ENCODE data around the gene METTL6. TPM values are rescaled to one million over a fixed set of nuclear protein-coding genes. Genes with fewer than 3 reads are reported as not detected.
"Not testable (repeated sequence)": the region's sequence is repeated elsewhere in the genome, so short reads cannot be mapped to it uniquely, and the experiment has no call there.

The METTL6 gene
- total RNA-seq, 2 experiments from 2014 or later, result 18.2 to 20.6 TPM

GRCh38 chr3:15382405-15382923 lies 44.9 kb downstream of the METTL6 start:
- Mint-ChIP-seq H3K4me3 (no peak overlapping the region), H3K36me3 (ENCODE audit: low read depth) (no peaks in the 10 kb centered on the region), H3K27me3 (ENCODE audit: low read depth) (peaks cover 3% of the 10 kb centered on the region), H3K4me1 (ENCODE audit: low read depth) (peaks cover 16% of the 10 kb centered on the region), H3K27ac (no peak overlapping the region), H3K9me3 (ENCODE audit: insufficient read depth) (no peaks in the 10 kb centered on the region)
- no peak for DNase-seq
- CTCF ChIA-PET, result interaction anchor here (1.3 to 7.3 kb wide), 2 partner anchors 49 to 115 kb away, joined by 3 to 123 read pairs; partner anchors contain the start of gene SH3BP5
- ATAC-seq, result no peak
- POLR2A ChIA-PET, result no interaction called here

GRCh38 chr3:15380980-15381890 lies 46.1 kb downstream of the METTL6 start:
- ChIA-PET POLR2A (no interaction called here), CTCF (interaction anchor here (1.3 to 7.3 kb wide), 3 partner anchors 48 to 177 kb away, joined by 3 to 123 read pairs (median 17); partner anchors contain the start of gene SH3BP5)
- Mint-ChIP-seq H3K9me3 (ENCODE audit: insufficient read depth) (no peaks in the 10 kb centered on the region), H3K27ac (no peak overlapping the region), H3K4me3 (no peak overlapping the region), H3K27me3 (ENCODE audit: low read depth) (peaks cover 3% of the 10 kb centered on the region), H3K4me1 (ENCODE audit: low read depth) (peaks cover 16% of the 10 kb centered on the region), H3K36me3 (ENCODE audit: low read depth) (no peaks in the 10 kb centered on the region)
- DNase-seq (no peak), ATAC-seq (no peak)

GRCh38 chr3:15377961-15378791 lies 49.2 kb downstream of the METTL6 start:
- Mint-ChIP-seq H3K4me1 (ENCODE audit: low read depth) (peaks cover 10% of the 10 kb centered on the region), H3K9me3 (ENCODE audit: insufficient read depth) (no peaks in the 10 kb centered on the region), H3K36me3 (ENCODE audit: low read depth) (no peaks in the 10 kb centered on the region), H3K4me3 (no peak overlapping the region), H3K27ac (peak overlapping the region; percentile 83), H3K27me3 (ENCODE audit: low read depth) (peaks cover 7% of the 10 kb centered on the region)
- DNase-seq (peak; percentile 97), ATAC-seq (peak; percentile 94)
- CTCF ChIA-PET, result interaction anchor here (0.6 to 7.3 kb wide), 20 partner anchors 9 to 270 kb away, joined by 3 to 123 read pairs (median 4); partner anchors contain the start of genes CAPN7 and SH3BP5
- POLR2A ChIA-PET, result interaction anchor here (0.9 kb wide), 1 partner anchor 110 kb away, joined by 3 read pairs; no protein-coding TSS in a partner anchor

DNA sequence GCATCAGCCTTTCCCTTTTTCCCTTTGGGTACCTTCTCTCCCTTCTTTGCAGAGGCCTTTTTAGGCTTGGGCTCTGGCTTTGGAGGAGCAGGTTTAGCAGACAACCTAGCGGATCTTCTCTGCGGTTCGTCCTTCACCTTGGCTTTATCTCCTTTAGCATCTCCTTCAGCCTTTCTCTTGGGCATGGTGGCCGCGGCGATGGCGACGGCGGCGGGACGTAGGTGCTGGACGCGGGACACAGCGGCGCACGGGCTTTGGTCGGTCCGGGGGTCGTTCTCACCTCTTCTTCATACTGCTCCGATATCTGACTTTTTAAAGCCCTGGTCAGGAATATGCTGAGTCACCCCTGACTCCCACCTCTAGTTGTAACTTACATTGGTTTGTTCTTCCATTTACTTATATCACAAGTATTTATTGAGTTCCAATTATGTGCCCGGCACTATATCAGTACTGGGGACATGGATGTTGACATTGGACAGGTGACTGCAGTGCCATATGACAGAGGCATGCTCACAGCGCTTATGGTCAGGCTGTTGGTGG lies 51.8 kb downstream of the METTL6 start:
- Mint-ChIP-seq H3K36me3 (ENCODE audit: low read depth) (no peaks in the 10 kb centered on the region), H3K27me3 (ENCODE audit: low read depth) (peaks cover 6% of the 10 kb centered on the region), H3K4me1 (ENCODE audit: low read depth) (peaks cover 10% of the 10 kb centered on the region), H3K27ac (peak overlapping the region; percentile 26), H3K9me3 (ENCODE audit: insufficient read depth) (no peaks in the 10 kb centered on the region), H3K4me3 (no peak overlapping the region)
- DNase-seq (no peak), ATAC-seq (no peak)
- ChIA-PET POLR2A (no interaction called here), CTCF (interaction anchor here (7.3 kb wide), 1 partner anchor 108 kb away, joined by 123 read pairs; no protein-coding TSS in a partner anchor)

DNA sequence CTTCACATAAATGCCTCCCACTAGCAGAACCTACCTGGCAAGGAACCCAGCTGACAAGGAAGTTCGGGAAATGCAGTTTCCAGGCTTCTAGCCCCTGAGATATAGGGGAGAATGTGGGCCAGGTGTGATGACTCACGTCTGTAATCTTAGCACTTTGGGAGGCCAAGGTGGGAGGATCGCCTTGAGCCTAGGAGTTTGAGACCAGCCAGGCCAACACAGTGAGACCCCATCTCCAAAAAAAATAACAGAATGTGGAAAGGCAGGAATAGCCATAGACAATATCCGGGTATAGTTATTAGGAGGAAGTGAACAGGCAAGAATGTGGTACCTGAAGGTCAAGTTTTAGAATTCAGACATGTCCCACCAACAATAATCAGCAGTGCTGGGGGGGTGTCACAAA lies 54.4 kb downstream of the METTL6 start:
- ATAC-seq, result no peak
- no peak overlapping the region for H3K27ac Mint-ChIP-seq
- no peak for DNase-seq
- CTCF ChIA-PET, result interaction anchor here (0.9 to 2.2 kb wide), 2 partner anchors 40 to 105 kb away, joined by 3 to 11 read pairs; partner anchors contain the start of gene SH3BP5
- POLR2A ChIA-PET, result no interaction called here
- H3K27me3 Mint-ChIP-seq (ENCODE audit: low read depth), result peaks cover 9% of the 10 kb centered on the region
- H3K4me3 Mint-ChIP-seq, result no peak overlapping the region
- peaks cover 7% of the 10 kb centered on the region for H3K4me1 Mint-ChIP-seq (ENCODE audit: low read depth)
- no peaks in the 10 kb centered on the region for H3K9me3 Mint-ChIP-seq (ENCODE audit: insufficient read depth)
- H3K36me3 Mint-ChIP-seq (ENCODE audit: low read depth), result no peaks in the 10 kb centered on the region

DNA sequence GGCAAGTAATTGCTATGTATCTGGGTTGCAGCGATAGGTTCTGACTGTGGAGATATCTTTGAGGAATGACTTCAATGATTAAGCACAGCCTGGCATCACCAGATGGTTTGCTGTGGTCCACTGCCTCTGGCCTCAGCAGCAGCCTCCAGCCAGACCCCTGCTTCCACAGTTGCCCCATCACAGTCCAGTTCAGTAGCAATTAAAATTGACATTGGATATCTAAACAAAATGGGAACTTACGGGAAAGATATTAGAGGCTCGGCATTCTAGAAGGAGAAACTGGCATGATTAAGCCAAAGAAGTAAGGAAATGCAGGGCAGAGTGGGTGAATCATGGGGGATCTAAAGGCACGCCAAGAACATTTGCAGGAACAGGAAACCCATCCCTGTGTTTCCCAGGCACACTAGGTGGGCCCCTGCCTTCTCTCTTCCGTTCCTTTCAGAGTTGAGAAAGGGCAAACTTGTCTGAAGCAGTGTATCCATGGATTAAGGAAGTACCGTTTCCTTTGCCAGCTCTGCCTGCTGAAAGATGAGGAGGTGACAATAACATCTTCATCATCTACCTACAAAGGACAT lies 58.7 kb downstream of the METTL6 start:
- ChIA-PET CTCF (interaction anchor here (0.9 to 3.3 kb wide), 2 partner anchors 36 to 101 kb away, joined by 3 to 11 read pairs; partner anchors contain the start of gene SH3BP5), POLR2A (no interaction called here)
- no peaks in the 10 kb centered on the region for H3K9me3 Mint-ChIP-seq (ENCODE audit: insufficient read depth)
- no peaks in the 10 kb centered on the region for H3K36me3 Mint-ChIP-seq (ENCODE audit: low read depth)
- H3K4me1 Mint-ChIP-seq (ENCODE audit: low read depth), result peaks cover 14% of the 10 kb centered on the region
- DNase-seq (no peak), ATAC-seq (no peak)
- H3K27me3 Mint-ChIP-seq (ENCODE audit: low read depth), result peaks cover 18% of the 10 kb centered on the region
- no peak overlapping the region for H3K27ac Mint-ChIP-seq
- H3K4me3 Mint-ChIP-seq, result no peak overlapping the region

DNA sequence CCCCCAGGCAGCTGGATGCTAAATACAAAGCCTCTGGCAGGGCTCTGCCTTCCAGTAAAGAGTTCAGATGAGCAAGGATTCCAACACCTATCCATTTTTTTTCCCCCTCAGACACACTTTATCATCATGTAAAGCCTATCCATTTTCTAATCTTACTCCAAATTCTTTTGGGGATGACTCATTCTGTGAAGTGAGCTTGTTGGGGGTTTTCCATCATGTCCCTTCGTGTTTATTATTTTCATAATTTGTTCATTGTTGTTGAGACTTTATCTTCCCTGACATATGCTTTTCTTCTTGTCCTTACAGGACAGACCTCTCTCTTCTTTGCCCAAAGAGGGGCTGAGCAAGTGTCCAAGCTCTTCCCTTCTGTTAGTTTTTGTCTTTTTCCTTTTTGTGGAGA lies 60.3 kb downstream of the METTL6 start:
- H3K4me1 Mint-ChIP-seq (ENCODE audit: low read depth), result peaks cover 18% of the 10 kb centered on the region
- no peaks in the 10 kb centered on the region for H3K9me3 Mint-ChIP-seq (ENCODE audit: insufficient read depth)
- H3K36me3 Mint-ChIP-seq (ENCODE audit: low read depth), result no peaks in the 10 kb centered on the region
- ChIA-PET POLR2A (interaction anchor here (0.9 kb wide), 1 partner anchor 9 kb away, joined by 3 read pairs; no protein-coding TSS in a partner anchor), CTCF (interaction anchor here (1.1 to 3.3 kb wide), 9 partner anchors 9 to 259 kb away, joined by 3 to 11 read pairs (median 4); no protein-coding TSS in a partner anchor)
- DNase-seq (no peak), ATAC-seq (no peak)
- H3K27ac Mint-ChIP-seq, result no peak overlapping the region
- H3K4me3 Mint-ChIP-seq, result no peak overlapping the region
- H3K27me3 Mint-ChIP-seq (ENCODE audit: low read depth), result peaks cover 18% of the 10 kb centered on the region

DNA sequence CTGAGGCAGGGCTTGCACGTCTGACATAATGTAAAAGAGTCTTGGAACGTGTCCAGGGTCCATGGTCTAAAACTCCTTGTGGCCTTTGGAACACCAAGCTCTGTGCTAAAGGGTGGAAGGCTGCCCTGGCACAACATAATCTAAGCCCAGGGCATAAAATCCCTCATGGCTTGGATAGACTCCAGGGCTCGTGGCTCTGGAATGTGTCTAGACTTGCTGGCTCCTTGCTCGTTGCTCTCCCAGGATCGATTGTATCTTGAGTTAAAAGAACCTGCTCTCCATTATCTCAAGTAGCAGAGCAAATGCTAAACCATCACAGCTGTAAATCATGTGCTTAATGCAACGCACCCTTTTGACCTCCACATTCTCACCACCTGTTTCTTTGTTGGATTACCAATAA lies 63.3 kb downstream of the METTL6 start:
- CTCF ChIA-PET, result interaction anchor here (0.7 kb wide), 2 partner anchors 13 to 32 kb away, joined by 3 to 5 read pairs; partner anchors contain the start of gene SH3BP5
- H3K36me3 Mint-ChIP-seq (ENCODE audit: low read depth); H3K9me3 Mint-ChIP-seq (ENCODE audit: insufficient read depth); H3K4me3 Mint-ChIP-seq; DNase-seq; H3K27ac Mint-ChIP-seq; POLR2A ChIA-PET; ATAC-seq: not testable (repeated sequence)
- H3K4me1 Mint-ChIP-seq (ENCODE audit: low read depth), result peaks cover 33% of the 10 kb centered on the region
- peaks cover 13% of the 10 kb centered on the region for H3K27me3 Mint-ChIP-seq (ENCODE audit: low read depth)

GRCh38 chr3:15361494-15362214 lies 65.7 kb downstream of the METTL6 start:
- POLR2A ChIA-PET, result interaction anchor here (1.3 to 1.4 kb wide), 2 partner anchors 29 to 96 kb away, joined by 3 to 4 read pairs; partner anchors contain the start of gene SH3BP5
- Mint-ChIP-seq H3K4me3 (no peak overlapping the region), H3K36me3 (ENCODE audit: low read depth) (peaks cover under 1% of the 10 kb centered on the region), H3K27ac (no peak overlapping the region), H3K9me3 (ENCODE audit: insufficient read depth) (no peaks in the 10 kb centered on the region), H3K4me1 (ENCODE audit: low read depth) (peaks cover 29% of the 10 kb centered on the region), H3K27me3 (ENCODE audit: low read depth) (peaks cover 7% of the 10 kb centered on the region)
- CTCF ChIA-PET, result interaction anchor here (1.0 to 2.5 kb wide), 5 partner anchors 16 to 93 kb away, joined by 3 to 16 read pairs (median 5); partner anchors contain the start of gene SH3BP5
- DNase-seq, result peak; percentile 24
- peak; percentile 50 for ATAC-seq

DNA sequence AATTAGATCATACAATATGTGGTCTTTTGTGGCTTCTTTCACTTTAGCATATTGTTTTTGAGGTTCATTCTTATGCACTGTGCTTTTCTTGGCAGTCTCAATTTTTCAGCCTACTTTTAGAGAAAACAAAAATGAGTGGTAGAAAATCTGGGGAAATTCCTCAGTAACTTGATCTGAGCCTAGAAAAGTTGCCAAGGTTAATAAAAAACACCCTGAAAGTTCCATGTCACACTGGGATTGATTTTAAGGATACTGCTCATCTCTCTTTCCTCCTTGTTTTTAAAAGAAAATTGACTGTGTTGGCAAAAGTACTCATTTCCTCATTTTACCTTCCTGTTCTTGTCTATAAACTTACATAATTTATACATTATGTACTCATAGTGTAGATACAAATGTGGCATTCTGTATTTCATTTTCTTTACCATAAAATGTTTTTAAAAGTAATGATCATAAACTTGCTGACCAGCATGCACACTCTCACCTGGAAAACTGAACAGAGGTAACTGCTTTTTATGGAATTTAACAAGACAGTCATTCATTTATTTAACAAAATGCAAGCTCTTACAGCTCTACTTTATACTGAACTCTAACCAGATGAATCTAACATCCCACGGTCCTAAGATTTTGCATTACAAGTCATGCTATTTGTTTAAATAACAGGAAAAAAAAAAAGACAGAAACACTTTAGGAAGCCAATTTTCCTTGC lies 66.4 kb downstream of the METTL6 start:
- H3K4me1 Mint-ChIP-seq (ENCODE audit: low read depth), result peaks cover 35% of the 10 kb centered on the region
- peaks cover 7% of the 10 kb centered on the region for H3K27me3 Mint-ChIP-seq (ENCODE audit: low read depth)
- H3K9me3 Mint-ChIP-seq (ENCODE audit: insufficient read depth), result no peaks in the 10 kb centered on the region
- ATAC-seq (no peak), DNase-seq (no peak)
- no peak overlapping the region for H3K4me3 Mint-ChIP-seq
- POLR2A ChIA-PET, result interaction anchor here (1.3 to 1.4 kb wide), 2 partner anchors 29 to 95 kb away, joined by 3 to 4 read pairs; partner anchors contain the start of gene SH3BP5
- H3K27ac Mint-ChIP-seq, result no peak overlapping the region
- CTCF ChIA-PET, result interaction anchor here (1.0 to 2.5 kb wide), 5 partner anchors 17 to 93 kb away, joined by 3 to 16 read pairs (median 5); partner anchors contain the start of gene SH3BP5
- H3K36me3 Mint-ChIP-seq (ENCODE audit: low read depth), result peaks cover 5% of the 10 kb centered on the region

All from activated CD8-positive, alpha-beta T cell treated with anti-CD3 and anti-CD28 coated beads, Interleukin-2, amount 10 ng/mL, durations not matched to agents 7 days and 5 days (primary cell).